HL-60 (cell line): Measurements from ENCODE around the gene LRRC74A.
A peak's percentile ranks its signal among the peaks of the same experiment; 100 is the strongest.

Experiments
- DNase-seq, 2 experiments: peaks; one replicate each; pipeline ENCODE4 v3.0.0-alpha.2; 2010 to 2020; ENCODE audit warnings: low read depth in 1 of 2, low spot score in 1 of 2
- H3K27ac ChIP-seq: fragments of 250-450 bp; sonication (Bioruptor Pico); replicated peaks from 2 replicates; pipeline ENCODE4 v1.5.1; 2020; ENCODE audit warnings: mild to moderate bottlenecking, moderate library complexity
- H3K27me3 ChIP-seq: fragments of 250-450 bp; sonication (Bioruptor Pico); 2 replicates; pipeline ENCODE4 v1.5.1; 2021; ENCODE audit warnings: mild to moderate bottlenecking, moderate library complexity; ENCODE audit not compliant: insufficient read depth, poor library complexity, severe bottlenecking
- H3K4me3 ChIP-seq: replicated peaks from 2 replicates; pipeline ENCODE4 v1.5.1; 2011; ENCODE audit warnings: mild to moderate bottlenecking, control low read depth, low read length; ENCODE audit not compliant: insufficient read depth
- GABPA ChIP-seq: IDR thresholded peaks from 2 replicates; pipeline ENCODE4 v1.6.1; 2012; ENCODE audit warnings: low read depth
- POLR2AphosphoS5 ChIP-seq: IDR thresholded peaks from 2 replicates; pipeline ENCODE4 v1.6.1; 2012; ENCODE audit warnings: low read depth
- SPI1 ChIP-seq: IDR thresholded peaks from 2 replicates; pipeline ENCODE4 v1.6.1; 2012; ENCODE audit warnings: low read depth, mild to moderate bottlenecking, borderline replicate concordance
- TF ChIP-seq, protein P1 (sequence below): IDR thresholded peaks from one replicate; pipeline ENCODE4 v1.5.1; 2011; ENCODE audit warnings: low read length, control low read depth, inconsistent platforms; ENCODE audit not compliant: insufficient read depth
- TF ChIP-seq, protein P2 (sequence below): IDR thresholded peaks from 2 replicates; pipeline ENCODE4 v1.6.1; 2012; ENCODE audit warnings: low read depth; ENCODE audit not compliant: insufficient replicate concordance

The LRRC74A gene

DNA sequence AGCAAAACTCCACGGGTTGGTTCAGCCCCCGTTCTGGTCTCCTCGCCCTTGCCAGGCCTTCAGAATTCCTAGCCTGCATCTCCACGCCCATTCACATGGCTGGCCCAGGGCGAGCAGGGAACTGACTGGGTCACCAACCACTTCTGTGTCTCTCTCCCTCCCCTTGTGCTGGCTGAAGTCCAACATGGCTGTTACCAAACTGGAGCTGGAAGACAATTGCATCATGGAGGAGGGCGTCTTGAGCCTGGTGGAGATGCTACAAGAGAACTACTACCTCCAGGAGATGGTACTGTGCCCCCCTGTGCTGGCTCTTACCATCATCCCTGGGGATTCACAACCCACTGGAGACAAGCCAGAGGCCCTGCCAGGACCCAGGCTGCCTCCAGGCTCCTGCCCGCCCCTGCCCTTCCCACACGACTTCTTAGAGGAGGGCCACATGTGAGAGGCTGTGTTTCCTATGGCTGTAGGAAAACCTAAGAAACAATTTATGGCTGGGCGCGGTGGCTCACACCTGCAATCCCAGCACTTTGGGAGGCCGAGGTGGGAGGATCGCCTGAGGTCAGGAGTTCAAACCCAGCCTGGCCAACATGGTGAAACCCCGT, 9.9 kb downstream of the LRRC74A start:
- TF ChIP-seq SPI1 (no peak), POLR2AphosphoS5 (no peak), GABPA (no peak)
- TF ChIP-seq, protein P1, sequence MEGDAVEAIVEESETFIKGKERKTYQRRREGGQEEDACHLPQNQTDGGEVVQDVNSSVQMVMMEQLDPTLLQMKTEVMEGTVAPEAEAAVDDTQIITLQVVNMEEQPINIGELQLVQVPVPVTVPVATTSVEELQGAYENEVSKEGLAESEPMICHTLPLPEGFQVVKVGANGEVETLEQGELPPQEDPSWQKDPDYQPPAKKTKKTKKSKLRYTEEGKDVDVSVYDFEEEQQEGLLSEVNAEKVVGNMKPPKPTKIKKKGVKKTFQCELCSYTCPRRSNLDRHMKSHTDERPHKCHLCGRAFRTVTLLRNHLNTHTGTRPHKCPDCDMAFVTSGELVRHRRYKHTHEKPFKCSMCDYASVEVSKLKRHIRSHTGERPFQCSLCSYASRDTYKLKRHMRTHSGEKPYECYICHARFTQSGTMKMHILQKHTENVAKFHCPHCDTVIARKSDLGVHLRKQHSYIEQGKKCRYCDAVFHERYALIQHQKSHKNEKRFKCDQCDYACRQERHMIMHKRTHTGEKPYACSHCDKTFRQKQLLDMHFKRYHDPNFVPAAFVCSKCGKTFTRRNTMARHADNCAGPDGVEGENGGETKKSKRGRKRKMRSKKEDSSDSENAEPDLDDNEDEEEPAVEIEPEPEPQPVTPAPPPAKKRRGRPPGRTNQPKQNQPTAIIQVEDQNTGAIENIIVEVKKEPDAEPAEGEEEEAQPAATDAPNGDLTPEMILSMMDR = no peak
- TF ChIP-seq, protein P2, sequence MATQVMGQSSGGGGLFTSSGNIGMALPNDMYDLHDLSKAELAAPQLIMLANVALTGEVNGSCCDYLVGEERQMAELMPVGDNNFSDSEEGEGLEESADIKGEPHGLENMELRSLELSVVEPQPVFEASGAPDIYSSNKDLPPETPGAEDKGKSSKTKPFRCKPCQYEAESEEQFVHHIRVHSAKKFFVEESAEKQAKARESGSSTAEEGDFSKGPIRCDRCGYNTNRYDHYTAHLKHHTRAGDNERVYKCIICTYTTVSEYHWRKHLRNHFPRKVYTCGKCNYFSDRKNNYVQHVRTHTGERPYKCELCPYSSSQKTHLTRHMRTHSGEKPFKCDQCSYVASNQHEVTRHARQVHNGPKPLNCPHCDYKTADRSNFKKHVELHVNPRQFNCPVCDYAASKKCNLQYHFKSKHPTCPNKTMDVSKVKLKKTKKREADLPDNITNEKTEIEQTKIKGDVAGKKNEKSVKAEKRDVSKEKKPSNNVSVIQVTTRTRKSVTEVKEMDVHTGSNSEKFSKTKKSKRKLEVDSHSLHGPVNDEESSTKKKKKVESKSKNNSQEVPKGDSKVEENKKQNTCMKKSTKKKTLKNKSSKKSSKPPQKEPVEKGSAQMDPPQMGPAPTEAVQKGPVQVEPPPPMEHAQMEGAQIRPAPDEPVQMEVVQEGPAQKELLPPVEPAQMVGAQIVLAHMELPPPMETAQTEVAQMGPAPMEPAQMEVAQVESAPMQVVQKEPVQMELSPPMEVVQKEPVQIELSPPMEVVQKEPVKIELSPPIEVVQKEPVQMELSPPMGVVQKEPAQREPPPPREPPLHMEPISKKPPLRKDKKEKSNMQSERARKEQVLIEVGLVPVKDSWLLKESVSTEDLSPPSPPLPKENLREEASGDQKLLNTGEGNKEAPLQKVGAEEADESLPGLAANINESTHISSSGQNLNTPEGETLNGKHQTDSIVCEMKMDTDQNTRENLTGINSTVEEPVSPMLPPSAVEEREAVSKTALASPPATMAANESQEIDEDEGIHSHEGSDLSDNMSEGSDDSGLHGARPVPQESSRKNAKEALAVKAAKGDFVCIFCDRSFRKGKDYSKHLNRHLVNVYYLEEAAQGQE = no peak
- no peak overlapping the region for H3K4me3 ChIP-seq
- DNase-seq = peak in 1 of 2 experiments; percentile 43
- no peak overlapping the region for H3K27ac ChIP-seq
- H3K27me3 ChIP-seq = no peaks in the 10 kb centered on the region

DNA sequence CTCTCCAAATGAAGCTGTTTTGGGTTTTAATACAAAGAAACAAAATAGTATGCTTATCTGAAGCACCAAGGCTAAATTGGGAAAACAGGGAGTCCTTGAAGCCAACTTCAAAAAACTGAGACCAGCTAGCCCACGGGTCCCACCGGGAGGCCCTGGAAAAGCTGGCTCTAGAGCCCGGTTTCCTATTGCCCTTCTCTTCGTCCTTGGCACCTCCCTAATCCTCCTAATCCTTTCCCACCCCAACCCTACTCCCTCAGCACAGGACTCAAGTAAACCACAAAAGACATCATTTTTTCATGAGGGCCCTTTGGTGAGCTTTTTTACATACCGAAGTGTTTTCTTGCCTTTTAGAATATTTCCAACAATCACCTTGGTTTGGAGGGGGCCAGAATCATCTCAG, 11.3 kb downstream of the LRRC74A start:
- DNase-seq = no peak
- no peaks in the 10 kb centered on the region for H3K27me3 ChIP-seq

DNA sequence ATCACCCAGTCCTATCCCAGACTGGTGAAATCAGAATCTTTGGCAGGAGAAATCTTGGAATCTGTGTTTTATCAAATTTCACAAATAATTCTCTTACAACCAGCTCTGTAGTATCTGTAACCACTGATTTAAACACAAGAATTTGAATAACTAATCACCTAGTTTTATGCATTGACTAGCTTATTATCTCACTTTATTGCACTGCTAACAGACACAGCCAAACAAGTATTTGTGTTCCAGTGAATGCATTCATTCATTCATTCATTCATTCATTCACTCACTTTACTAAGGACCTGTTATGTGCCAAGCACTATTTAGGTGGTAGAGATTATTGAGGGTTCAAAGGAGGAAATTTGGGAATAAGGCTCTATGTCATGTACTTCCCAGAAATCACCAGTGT, 16.2 kb downstream of the LRRC74A start:
- H3K27ac ChIP-seq = no peak overlapping the region
- TF ChIP-seq, protein P1 = no peak
- TF ChIP-seq GABPA (no peak), SPI1 (no peak), POLR2AphosphoS5 (no peak)
- TF ChIP-seq, protein P2 = no peak
- DNase-seq = no peak
- H3K27me3 ChIP-seq = no peaks in the 10 kb centered on the region
- H3K4me3 ChIP-seq = no peak overlapping the region

More for the DNA sequence above, 11.3 kb downstream of the LRRC74A start:
- TF ChIP-seq, protein P2 = no peak
- TF ChIP-seq GABPA = no peak
- no peak for TF ChIP-seq SPI1
- TF ChIP-seq, protein P1 = no peak
- TF ChIP-seq POLR2AphosphoS5 = no peak
- Histone ChIP-seq H3K4me3 (no peak overlapping the region), H3K27ac (no peak overlapping the region)
